NCI-H446 (cell line): ENCODE measurements around the gene DUSP10.

Experiments used
- DNase-seq, 2 experiments: peaks; one replicate each; lab custom pipeline; 2025; lab: John Stamatoyannopoulos, UW

DUSP10 gene

GRCh38 chr1:221732052-221732451, 9.8 kb downstream of the DUSP10 start:
- no peak for DNase-seq

- DNase-seq, result no peak
Observed at GRCh38 chr1:221729771-221730330, 12.0 kb downstream of the DUSP10 start.

DNA sequence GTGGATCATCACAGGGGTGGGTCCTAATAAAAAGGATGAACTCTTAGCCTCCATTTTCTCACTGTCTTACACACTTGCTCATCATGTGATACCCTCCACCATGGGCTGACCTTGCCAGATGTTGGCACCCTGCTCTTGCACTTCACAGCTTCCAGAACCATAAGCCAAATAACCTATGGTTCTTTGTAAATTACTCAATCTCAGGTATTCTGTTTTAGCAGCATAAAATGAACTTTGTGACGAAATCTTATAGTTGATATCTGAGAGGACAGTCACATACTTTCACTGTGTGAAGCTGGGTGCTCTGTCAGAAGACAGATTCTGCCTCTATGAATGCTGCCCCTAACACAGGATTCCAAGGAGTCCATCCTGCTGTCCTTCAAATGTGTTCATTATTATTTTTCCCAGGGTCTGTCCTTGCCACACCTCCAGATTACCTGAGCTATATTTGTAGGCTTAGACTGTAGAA, 13.8 kb downstream of the DUSP10 start:
- no peak for DNase-seq

- no peak for DNase-seq
Observed at GRCh38 chr1:221727146-221728036, 14.5 kb downstream of the DUSP10 start.

- DNase-seq, result no peak
Observed at GRCh38 chr1:221725735-221726672, 15.9 kb downstream of the DUSP10 start.

DNA sequence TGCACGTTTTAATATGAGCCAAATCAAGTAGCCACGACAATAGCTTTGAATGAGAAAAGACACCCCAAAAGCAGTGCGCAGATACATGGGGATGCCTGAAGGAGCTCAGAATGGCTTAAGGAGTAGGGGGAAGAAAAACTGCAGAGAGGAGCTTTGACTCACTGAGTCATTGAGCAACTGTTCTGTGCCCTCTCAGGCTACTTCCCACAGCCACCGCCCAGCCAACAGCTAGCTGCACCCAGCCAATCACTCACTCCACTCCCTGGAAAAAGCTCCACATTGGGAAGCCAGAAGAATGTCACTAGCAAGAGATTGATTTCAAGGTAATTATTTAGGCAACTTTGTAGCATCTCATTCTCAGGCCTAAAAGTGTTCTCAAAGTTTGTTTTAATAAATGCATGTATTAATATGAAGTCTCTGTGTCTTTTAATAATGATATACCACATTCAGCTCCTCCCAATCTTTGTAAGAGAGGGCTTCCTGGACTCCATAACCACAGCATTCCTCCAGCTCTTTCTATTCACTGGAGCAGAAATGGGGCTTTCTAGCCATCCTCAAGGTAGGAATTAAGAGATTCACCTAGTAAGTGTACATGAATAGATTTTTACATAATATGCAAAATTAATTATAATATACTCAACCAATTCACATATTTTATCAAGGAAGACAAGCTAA, 16.8 kb downstream of the DUSP10 start:
- no peak for DNase-seq

DNA sequence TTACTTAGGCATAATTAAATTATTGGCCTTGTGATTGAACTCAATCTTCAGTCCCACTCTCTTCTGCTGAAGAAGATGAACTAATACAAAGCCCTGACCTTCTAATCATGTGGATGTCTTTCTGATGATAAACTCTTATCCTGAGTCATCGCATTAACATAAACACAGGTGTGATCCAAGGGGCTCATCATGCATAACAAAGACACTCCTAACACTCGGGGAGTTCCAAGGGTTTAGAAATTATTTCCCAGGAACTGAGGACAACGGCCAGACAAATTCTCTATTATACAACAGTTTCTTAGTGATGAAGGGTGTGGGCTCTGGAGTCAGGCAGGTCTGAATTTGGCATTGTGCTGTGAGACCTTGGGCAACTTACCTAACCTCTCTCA, 18.0 kb downstream of the DUSP10 start:
- no peak for DNase-seq

DNA sequence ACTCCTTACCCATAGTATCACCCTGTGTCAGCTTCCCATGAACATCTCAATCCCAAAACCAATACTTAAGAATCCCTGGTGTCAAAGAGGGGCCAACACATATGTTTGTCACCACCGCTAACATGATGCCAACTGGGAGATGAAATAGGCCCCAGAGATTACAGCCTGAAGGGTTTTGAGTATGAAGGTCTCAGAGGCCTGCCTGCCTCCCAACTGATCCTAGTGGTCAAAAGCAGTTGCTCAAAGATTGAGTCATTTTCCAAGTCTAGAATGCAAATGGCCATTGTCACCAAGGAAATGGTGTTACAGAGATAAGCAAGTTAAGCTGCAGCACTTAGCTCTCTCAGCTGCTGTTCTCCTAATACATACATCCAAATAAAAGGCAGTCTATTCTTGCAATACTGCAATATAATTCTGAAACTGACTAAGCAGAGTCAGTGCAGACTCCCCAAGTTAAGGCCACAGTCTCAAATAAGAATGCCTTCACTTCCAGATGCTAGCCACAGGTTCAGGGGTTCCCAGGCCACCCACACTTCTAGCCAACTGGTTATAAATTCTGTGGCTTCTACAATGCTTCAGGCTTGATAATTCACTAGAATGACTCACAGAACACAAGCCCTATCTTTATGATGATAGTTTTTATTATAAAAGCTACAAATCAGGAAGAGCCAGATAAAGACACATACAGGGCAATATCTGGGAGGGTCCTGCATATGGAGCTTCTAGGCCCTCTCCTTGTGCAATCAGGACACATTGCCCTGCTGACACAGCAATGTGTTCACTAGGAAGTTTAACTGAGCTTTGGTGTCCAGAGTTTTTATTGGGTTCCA, 18.7 kb downstream of the DUSP10 start:
- DNase-seq, result no peak

GRCh38 chr1:221722254-221723017, 19.5 kb downstream of the DUSP10 start:
- no peak for DNase-seq

- no peak for DNase-seq
Observed at GRCh38 chr1:221720545-221720944, 21.3 kb downstream of the DUSP10 start.

DNA sequence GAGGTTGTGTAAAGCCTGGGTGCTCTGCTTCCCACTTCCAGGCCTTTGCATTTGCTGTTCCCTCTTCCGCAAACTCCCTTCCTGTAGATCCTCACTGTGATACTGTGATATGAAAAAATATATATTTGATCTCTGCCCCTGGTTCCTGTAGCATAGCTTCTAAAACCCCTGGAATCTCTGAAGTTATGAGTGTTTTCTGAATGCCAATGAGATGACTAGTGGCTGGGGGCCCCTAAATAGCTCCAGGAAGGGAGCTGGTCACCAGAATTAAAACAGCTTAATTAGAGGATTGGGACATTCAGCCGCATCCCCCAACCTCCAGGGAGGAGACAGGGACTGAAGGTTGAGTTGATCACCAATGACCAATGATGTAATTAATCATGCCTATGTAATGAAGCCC, 21.9 kb downstream of the DUSP10 start:
- no peak for DNase-seq

GRCh38 chr1:221719278-221719597, 22.7 kb downstream of the DUSP10 start:
- DNase-seq, result no peak

DNA sequence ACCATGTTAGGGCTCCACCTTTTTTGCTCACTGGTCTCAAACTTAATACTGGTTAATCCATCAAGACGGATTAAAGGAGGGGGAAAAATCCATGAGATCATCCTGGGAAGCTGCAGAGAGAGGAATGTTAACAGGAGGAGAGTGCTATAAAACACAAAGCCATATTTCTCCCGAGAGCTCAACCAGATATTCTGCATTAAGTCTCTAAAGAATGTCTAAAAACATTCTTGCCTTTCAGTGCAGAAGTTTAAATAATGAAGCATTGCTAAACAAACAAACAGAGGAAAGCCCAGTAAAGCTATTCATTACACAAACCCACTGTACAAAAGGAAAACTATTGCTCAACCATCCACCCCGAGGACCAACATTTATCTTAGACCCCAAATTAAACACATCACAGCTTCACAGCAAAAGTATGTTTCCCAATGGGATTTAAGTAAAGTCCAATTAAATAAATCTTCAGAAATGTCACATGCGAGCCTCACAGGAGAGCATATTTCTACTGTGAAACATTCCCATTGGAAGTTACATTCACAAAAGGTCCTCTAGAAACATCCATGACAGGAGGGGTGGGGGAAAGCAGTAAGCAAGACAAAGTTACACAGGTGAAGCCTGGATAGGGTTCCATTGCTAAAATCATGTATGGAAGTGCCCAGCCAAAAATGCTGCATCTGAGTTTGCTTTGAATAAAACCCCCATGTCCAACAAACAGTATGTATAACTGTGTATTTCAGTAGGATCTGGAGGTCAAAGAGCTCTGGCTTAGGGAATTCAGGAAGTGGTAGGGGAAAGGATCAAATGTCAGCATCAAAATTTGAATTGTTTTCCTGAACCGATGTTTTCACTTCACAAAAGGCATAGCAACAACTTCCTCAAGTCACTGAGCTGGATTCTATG, 23.3 kb downstream of the DUSP10 start:
- no peak for DNase-seq

DNA sequence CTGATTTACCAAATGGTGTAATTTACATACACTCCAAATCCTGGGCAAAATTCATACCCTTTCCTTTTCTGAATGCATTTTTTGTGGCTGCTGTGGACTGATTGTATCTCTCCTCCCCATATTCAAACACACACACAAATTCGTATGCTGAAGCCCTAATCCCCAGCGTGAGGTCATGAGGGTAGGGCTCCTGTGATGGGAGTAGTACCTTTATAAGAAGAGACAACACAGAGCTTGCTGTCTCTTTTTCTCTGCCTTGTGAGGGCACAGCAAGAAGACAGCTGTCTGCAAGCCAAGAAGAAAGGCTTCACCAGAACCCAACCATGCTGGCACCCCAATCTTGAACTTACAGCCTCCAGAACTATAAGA, 24.4 kb downstream of the DUSP10 start:
- DNase-seq, result no peak

DNA sequence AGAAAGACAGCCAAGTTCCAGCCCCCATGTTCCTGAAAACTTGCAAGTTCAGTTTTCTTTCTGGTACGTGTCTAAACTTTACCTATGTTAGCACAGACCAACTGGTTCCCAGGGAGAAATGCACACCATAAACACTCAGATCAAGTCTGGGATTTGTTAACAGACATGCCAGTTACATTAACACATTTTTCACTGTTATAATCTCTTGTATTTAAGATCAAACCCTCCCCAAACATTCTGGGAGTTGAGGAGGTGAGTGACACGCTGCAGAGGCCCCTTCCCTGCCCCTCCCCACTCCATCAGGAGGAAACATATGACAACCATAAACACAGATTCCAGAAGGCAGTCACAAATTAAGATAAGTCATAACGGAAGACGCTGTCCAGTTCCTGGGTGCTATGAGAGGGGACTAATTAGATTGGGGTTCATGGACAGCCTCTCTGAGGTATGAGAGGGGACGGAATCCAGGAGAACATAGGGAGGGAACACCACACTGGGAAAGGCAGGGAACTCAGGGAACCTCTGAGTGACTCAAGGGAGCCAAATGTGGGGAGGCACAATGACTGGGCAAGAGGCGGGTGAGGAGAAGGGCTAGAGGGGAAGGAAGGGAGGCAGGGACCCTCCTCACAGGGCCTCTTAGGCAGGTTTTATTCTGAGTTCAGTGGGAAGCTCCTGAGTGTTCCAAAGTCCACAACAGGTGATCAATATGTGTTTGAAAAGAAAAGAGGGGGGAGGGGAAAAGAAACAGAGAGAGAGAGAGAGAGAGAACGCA, 25.0 kb downstream of the DUSP10 start:
- DNase-seq, result no peak

DNA sequence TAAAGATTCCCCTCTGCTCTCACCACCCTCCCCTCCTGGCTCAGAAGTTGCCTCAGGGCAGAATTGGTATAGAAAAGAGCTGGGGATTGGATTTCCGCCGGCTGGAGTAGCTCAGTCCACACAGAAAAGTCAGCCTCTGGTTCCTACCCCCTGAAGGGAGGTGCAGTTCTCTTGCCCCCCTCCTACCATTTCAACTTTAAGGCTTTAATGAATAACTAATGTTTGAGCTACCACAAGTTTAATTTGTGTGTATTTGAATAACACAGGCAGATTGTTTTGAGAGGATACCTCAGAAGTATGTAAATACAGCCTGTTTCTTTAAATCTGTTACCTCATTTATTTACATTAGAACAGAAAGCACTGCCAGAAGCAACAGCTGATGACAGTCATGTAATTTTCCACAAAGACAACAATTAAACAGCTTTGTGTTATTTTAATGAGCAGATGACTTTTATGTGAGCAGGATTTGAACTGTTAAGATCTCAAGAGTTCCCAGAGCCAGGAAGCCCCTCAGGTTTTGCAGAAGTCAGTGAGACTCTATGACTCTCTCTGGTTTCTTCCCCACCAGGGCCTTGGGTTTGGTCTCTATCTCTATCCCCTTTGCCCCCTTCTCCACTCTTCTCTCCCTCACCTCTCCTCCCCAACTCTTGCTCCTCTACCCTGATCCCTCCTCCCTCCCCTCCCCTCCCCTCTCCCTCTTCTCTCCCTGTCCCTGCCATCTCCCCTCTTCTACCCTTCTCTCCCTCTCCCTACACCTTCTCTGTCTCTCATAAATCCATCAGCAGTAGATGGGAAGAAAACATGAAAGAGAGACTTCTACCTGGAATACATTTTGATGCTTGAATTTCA, 26.3 kb downstream of the DUSP10 start:
- DNase-seq, result peak in 1 of 2 experiments; percentile 10
